GM19238 (cell line): Measurements from ENCODE around the gene KEL.

Experiments used
- DNase-seq: peaks from one replicate; pipeline ENCODE4 v3.0.0; 2011; ENCODE audit warnings: low spot score; ENCODE audit not compliant: insufficient read length

KEL gene

DNA sequence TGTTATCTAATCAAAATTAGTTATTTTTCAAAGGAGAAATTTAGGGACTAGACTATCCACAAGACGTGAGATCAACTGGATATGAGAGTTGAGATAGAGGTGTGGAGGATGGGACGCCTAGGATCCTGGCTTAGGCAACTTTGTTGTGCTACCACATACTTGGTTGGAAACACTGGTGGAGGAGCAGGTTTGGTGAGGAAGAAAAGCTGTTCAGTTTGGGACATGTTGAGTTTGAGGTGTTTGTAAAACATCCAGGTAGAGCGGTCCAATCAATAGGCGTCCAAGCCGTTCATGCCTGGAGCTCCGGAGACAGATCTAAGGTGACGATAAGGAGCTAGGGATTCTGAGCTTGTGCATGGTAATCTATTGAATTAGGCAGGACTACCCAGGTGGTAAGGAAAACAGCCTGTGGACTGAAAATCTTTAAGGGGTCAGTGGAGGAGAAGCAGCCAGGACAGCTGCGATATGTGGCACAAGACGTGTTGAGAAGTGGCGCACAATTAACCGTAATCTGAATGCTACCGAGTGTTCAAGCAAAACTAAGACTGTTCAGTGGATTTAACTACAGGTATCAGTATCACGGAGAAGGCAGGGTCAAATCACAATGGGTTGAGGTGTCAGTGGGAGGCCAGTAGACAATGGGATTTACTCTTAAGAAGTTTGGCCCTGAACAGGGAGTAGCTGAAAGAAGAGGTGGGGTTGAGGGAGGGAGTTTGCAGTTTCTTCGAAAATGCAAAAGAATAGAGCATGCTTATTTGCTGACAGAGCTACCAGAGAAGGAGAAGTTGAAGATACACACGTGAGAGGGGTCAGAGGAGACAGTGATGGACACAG lies 60.5 kb downstream of the KEL start:
- no peak for DNase-seq

DNA sequence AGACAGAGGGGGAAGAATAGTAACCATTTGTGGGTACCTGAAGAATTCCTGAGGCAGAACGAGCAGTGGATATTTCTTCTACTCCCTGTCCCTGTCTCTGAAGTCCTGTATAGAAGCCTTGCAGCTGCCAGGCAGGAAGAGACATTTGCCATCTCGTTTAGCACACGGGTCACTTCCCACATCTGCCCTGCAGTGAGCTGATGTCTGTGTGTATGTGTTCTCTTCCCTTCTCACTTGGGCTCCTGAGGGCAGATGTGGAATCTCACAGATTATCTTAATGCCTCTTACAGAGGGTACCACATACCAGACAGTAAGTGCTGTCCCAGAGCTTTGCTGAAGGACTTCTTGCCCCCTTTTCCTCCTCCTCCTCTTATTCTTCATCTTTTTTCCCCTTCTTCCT lies 62.5 kb downstream of the KEL start:
- no peak for DNase-seq

DNA sequence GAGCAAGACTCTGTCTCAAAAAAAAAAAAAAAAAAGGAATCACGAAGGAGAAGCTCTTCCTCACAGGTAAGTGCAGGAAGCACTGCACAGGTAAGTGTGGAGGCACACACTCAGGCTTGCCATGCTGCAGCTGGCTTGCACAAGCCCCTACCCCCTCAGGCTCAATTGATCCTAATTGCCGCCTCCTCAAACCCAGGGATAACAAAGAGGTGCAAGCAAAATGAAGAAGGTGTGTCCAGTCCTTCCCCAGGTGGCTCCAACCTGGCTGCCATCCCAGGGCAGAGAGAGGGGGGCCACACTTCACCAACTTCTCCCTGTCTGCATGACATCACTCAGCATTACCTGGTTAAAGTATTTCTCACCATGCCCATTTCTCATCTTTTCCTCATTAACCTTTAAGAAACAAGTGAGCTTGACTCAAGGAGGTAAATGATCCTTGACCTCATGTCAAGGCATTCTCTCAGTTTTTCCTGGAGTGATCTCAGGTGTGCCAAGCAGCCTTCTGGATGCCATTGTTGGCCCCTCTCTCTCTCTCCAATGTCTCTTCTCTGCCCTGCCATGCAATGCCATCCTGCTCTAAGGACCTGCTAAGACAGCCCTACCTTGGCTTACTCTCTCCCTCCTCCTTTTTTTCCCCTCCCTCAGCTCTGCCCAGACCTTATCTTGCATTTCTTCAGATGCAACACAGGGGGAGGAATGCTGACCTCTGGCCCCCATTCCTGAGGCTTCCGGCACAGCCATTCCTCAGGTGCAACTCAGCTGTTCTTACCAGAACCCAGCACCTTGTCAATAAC lies 63.6 kb downstream of the KEL start:
- DNase-seq: no peak

DNA sequence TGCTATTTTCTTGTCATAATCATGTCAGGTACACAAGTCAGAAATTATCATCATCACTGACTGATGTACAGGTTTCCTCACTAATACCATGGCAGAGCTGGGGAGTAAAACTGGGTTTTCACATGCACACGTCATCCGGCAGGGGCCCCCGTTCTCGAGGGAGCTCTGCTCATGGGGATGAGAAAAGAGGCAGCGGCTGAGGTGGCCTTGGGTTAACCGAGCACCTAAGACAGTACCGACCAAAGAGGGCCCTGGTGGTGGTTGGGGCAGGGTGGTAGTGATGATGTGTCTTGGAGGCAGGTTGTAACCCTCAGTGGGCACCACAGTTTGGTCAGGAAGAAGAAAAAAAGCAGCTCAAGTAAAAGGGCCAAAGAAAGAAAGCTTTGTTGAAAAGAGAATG lies 64.5 kb downstream of the KEL start:
- DNase-seq: no peak

DNA sequence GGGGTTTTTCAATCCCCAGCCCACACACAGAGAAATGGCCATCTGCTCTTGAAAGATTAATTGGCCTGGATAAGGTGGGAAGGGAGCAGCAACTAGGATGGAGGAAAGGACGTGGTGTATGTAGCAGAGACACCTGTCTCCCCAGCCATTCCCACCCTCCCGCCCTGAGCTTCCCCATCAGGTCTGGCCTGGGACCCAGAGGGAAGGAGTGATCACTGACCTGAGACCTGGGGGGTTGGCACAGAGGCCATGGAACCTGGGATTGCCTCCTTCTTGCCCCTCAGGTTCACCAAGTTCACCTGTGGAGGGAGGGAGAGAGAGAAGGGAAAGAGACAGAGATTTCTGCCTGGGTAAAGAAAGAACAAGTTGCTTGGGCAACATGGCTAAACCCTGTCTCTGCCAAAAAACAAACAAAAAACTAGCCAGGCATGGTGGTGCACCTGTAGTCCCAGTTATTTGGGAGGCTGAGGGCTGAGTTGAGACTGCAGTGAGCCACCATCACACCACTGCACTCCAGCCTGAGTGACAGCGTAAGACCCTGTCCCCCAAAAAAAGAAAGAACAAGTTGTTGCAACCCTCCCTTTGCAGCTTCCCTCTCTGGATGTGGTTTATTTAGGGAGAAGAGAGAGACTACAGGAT lies 65.3 kb downstream of the KEL start:
- DNase-seq: no peak

DNA sequence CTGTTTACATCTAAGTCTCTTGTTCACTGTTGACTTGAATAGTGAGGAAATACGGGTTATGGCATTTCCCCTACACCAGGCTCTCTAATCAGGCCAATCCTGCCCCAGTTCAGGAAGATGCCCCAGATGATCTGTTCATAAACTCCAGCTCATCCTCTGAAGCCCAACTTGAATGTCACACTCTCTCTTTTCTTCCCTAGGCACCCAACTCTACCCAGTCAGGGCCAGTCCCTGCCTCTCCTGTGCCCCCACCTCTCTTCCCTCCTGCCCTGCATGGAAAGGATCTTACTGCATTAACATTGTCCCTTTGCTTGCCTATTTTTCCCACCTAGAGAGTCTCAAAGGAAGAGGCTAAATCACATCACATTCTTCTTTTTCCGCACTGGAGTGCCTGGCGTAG lies 66.0 kb downstream of the KEL start:
- no peak for DNase-seq

DNA sequence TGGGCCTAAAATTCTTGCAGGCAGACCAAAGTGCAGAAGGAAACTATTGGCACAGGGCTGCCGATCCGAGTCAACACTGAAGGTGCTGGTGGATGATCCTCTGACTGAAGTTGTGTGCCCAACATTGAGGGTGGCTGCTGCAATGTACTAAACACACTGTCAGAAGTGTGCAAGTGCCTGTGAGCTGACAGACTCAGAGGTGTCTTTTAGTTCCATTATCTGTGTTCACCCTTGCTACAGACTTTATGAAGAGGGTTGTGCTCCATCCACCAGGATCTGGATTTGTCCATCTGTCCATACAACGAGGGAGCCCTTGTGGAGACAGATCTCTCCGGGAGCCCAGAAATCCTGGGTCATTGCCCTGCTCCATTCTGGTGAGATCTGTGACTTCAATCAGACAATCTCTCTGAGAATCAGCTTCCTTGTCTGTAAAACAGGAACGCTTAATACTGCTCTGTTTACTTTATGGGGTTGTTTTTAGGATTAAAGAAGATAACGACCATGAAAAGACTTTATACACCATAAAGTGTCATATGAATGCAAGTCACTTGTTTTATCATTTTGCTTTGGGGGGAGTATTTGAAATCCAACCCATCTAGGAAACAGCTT lies 67.1 kb downstream of the KEL start:
- DNase-seq: no peak

DNA sequence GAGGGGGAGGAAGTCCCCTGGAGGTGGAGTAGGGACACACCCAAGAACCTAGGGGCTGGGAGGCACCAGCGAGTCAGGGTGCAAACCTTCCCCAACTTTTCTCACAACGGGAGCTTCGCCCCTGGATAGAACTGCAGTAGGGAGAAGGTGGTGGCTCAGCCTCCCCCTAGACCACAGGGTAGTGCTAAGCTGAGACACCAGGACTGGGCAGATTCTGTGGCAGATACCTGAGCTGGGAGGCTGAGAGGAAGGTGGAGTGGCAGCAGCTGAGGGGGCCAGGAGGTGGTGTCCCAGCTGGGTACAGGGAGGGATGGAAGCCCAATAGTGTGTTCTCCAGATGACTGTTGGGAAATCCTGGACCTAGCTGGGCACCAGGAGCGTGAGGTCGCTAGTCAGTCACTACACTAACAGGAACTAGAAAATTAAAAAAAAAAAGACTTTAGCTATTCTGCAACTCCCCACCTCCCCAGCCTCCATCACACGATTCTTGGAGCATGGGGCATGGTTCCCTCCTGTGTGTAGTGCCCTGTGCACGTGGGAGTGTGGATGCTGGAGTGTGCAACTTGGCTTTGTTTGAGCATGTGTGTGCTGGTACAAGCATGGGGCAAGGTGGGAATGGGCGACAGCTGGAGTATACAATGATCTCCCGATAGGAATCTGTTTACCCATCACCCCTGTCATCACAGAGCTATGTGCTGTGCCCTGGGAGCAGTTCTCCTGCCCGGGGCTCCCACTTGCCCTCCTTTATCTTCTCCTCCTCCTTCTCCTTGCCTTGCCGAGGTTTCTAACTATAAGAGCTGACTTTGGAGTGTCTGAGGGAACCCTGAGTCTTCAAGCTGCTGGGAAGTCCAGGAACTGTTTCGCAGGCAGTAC lies 67.8 kb downstream of the KEL start:
- DNase-seq: no peak

DNA sequence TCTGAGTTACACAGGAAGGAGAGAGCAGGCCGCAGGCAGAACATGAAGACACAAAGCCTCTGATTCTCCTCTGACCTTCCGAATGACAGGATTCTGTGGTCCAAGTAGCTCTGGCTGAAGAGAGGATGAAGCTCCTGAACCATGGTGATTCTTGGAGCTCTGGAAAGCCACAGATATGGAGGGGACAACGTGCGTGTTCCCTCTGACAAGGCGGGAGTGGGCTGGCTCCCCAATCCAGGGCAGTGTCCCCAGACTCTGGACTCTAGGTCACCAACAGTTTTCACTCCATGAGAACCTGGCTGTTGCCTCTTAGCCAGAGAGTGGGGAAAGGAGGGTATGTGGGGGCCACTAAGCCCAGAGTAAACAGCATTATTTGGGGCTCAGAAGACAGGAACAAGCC lies 69.2 kb downstream of the KEL start:
- no peak for DNase-seq

DNA sequence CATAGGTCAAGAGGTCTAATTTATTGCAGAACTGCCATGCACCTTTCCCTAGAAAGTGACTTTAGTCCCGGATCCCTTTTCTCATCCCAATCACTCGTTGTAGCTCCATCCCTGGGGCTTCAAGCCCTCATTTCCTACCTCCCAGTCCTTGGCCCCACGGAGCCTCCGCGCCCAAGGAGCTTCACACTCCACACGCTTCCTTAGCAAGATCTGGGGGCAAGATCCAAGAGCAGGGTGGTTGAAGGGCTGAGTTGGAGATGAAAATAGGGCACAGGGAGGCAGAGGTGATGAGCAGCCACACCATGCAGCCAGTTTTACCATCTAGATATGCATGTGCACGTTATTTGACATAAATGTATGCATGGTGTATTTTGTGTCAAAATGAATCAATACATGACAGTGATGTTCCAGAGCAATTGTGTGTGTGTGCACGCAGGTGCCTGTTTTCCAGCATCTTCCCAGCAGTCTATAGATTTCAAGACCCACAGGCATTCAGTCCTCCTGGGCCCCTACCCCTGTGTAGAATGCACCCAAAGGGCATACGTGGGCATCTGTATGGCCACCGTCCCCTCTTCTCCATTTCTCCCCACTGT lies 70.6 kb downstream of the KEL start:
- no peak for DNase-seq
